ENCODE results near the gene RPL23. TPM values are rescaled to one million over a fixed set of nuclear protein-coding genes. Genes with fewer than 3 reads are reported as not detected.
A peak's percentile ranks its signal among the peaks of the same experiment; 100 is the strongest.

RPL23 gene
- total and polyA plus RNA-seq, 9 of the 15 experiments (the other 6 are each of a cell fraction or from before 2014, with no cell fraction given) = 1,745 to 3,667 (median 3,096) TPM

- TF ChIP-seq ZNF507 (tag; conservative IDR thresholded peaks at IDR 0.05) (no peak), MNT (conservative IDR thresholded peaks at IDR 0.05) (peak in 1 of 2 experiments; percentile 58; a peak in 3 of 4 replicates), ZNF76 (CRISPR knock-in tag; IDR thresholded peaks at IDR 0.05; ENCODE audit: borderline replicate concordance) (no peak), MYBL2 (IDR thresholded peaks at IDR 0.05; ENCODE audit: low read depth) (no peak), MYBL2 (CRISPR knock-in tag; IDR thresholded peaks at IDR 0.05; ENCODE audit: borderline replicate concordance) (no peak), NCOA1 (IDR thresholded peaks at IDR 0.05; ENCODE audit: low read depth) (peak; percentile 29; the same call in 1 of the 2 replicates), SRSF9 (IDR thresholded peaks at IDR 0.05; ENCODE audit: borderline replicate concordance, low read depth, low read length) (no peak), REST (IDR thresholded peaks at IDR 0.05; ENCODE audit: borderline replicate concordance) (peak; percentile 48; the same call in 1 of the 2 replicates), REST (CRISPR knock-in tag; IDR thresholded peaks at IDR 0.05; ENCODE audit: low read depth) (no peak), HNRNPL (IDR thresholded peaks at IDR 0.05; ENCODE audit: low read depth, low read length) (0 out of 2 replicates have a peak, but pooled peaks have one; percentile 48), VEZF1 (CRISPR knock-in tag; IDR thresholded peaks at IDR 0.05) (peak; percentile 74), KDM2B (CRISPR knock-in tag; IDR thresholded peaks at IDR 0.05) (no peak), ZBTB5 (IDR thresholded peaks at IDR 0.05) (no peak), TCF7L2 (IDR thresholded peaks at IDR 0.05; ENCODE audit: low read depth, low read length) (no peak)
These were observed 17.9 kb upstream of the RPL23 start (continued) for GRCh38 chr17:38871247-38872015.
